Large intestine (tissue), 3 donors: ENCODE results near the gene PXMP2. TPM values are rescaled to one million over a fixed set of nuclear protein-coding genes. Genes with fewer than 3 reads are reported as not detected.

Experiments used
- DNase-seq, 2 donors: peaks; one replicate each; pipeline versions ENCODE4 v3.0.0 to v3.0.0-alpha.2; 2013
- H3K27ac ChIP-seq: one replicate; pipeline ENCODE4 v1.5.1; 2013; ENCODE audit warnings: low read length
- H3K27me3 ChIP-seq: 2 replicates; pipeline ENCODE4 v1.6.1; 2013; ENCODE audit warnings: low read length; ENCODE audit not compliant: control insufficient read depth, insufficient read depth
- H3K36me3 ChIP-seq: 2 replicates; pipeline ENCODE4 v1.6.1; 2013; ENCODE audit warnings: low read length; ENCODE audit not compliant: control insufficient read depth, insufficient read depth
- H3K4me1 ChIP-seq: one replicate; pipeline ENCODE4 v1.6.1; 2013; ENCODE audit warnings: low read length; ENCODE audit not compliant: control insufficient read depth, insufficient read depth
- H3K4me3 ChIP-seq: one replicate; pipeline ENCODE4 v1.5.1; 2013; ENCODE audit warnings: low read length
- H3K9me3 ChIP-seq: one replicate; pipeline ENCODE4 v1.6.1; 2013; ENCODE audit warnings: mild to moderate bottlenecking, low read depth, low read length, moderate library complexity; ENCODE audit not compliant: control insufficient read depth
- WGBS: methylation state at CpG from one replicate; pipeline ENCODE4 v1.1.5; 2013; ENCODE audit warnings: low lambda C conversion rate; ENCODE audit not compliant: insufficient coverage; 5-methylcytosine and 5-hydroxymethylcytosine counted together
- polyA plus RNA-seq: library from polyadenylated mRNA; unstranded; fragments of 120-200 nt; gene quantifications from one replicate; pipeline ENCODE4 v1.2.1, GENCODE V29; 2013

Gene PXMP2
- polyA plus RNA-seq, 1 donor: 45.5 TPM

DNA sequence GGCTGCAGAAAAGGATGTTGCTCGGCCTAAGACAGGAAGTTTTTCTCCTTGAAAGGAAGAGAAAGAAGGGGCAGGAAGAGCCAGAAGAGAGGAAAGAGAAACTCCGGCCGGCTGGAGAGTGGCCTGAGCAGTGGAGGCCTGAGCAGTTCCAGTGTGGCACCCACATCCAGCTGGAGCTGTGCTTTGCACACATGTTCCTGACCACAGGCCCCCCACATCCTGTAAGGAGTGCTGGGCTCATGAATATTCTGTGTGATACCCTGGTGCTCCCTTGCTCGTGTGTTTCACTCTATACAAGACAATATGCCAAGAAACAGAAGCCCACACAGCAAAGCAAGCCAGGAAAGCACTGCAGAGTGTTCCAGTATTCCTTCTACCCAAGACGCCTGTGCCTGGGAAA, 27.3 kb upstream of the PXMP2 start:
- peaks cover 80% of the 10 kb centered on the region for H3K36me3 ChIP-seq
- H3K4me1 ChIP-seq: no peaks in the 10 kb centered on the region
- H3K9me3 ChIP-seq: no peaks in the 10 kb centered on the region
- DNase-seq: no peak
- H3K4me3 ChIP-seq: no peak overlapping the region
- H3K27me3 ChIP-seq: no peaks in the 10 kb centered on the region
- 100% methylated on average over 1 of the region's 5 CpGs for WGBS
- no peak overlapping the region for H3K27ac ChIP-seq

DNA sequence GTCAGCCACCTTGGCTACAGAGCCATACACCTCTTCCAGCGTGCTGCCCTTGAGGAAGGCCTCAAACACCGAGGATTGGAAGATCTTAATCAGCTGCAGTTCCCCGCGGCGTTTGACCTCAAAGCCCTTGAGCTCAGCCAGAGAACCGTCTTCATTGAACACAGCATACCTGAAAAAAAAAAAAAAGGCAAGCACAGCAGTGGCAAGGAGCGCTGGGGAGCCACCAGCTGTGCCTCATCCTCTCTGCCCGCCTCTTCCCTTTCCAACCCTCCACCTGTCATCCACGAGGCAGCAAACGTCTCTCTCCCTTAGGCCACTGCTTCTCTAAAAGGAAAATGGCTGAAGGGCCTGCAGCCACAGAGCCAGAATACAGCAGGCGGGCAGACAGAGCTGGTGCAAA, 26.4 kb upstream of the PXMP2 start:
- Histone ChIP-seq H3K4me1 (no peaks in the 10 kb centered on the region), H3K4me3 (no peak overlapping the region), H3K36me3 (peaks cover 87% of the 10 kb centered on the region), H3K27me3 (no peaks in the 10 kb centered on the region), H3K9me3 (no peaks in the 10 kb centered on the region), H3K27ac (no peak overlapping the region)
- no peak for DNase-seq
- no CpG with 5 or more reads among the region's 11 CpGs for WGBS

DNA sequence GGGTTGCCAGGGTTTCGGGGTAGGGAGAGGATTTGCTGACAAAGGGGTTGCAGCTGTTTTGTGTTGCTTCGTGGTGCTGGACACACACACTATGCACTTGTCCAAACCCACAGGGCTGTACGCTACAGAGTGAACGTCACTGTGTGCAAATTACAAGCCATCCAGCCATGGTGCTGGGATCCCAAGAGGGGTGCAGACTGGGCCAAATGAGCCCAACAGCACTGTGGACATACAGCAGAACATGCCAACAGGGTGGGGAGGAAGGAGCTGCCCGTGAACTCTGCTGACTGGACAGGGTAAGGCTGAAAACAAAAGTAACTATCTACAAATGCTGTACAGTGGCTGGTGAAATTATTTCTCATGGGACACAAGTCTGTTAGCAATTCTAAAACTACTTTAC, 25.4 kb upstream of the PXMP2 start:
- Histone ChIP-seq H3K4me3 (no peak overlapping the region), H3K27me3 (no peaks in the 10 kb centered on the region), H3K27ac (no peak overlapping the region), H3K4me1 (no peaks in the 10 kb centered on the region), H3K9me3 (no peaks in the 10 kb centered on the region), H3K36me3 (peaks cover 91% of the 10 kb centered on the region)
- no peak for DNase-seq
- WGBS: no CpG with 5 or more reads among the region's 5 CpGs

DNA sequence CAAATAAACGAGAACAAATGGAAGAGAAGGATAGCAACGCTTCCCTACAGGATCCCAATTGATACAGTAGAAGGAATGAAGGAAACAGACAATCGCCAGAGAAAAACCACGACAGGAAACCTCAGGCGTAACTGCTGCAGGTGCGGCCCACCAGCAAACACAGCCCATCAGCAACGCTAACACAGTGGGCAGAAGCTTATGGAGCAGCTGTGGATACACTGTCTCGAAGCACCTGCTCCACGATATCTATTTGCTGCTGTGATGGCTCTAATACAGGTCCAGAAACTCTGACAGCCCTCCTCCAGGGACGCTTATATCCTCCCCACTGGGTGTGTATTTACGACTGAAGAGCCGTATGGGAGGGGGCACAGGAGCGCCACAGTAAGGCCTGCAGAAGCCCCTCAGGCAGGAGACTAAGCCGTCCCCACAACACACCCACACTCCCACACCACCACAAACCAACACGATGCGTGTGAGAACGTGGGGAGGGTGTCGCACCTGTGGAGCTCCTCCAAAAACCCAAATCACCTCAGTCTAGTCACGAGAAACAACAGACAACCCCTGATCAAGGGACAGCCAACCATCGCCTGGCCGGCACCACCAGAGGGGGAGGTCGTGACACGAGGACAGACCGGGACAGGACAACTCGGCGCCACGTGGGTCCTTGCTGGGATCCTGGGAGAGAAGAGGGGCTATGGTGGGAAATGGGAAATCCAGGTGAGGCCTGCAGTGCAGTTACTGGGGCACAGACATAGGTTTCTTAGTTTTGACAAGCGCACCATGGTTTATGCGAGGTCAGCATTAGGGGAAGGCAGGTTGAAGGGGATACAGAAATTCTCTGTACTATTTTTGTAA, 24.3 kb upstream of the PXMP2 start:
- H3K4me1 ChIP-seq: no peaks in the 10 kb centered on the region
- peaks cover 91% of the 10 kb centered on the region for H3K36me3 ChIP-seq
- WGBS: 100% methylated on average over 1 of the region's 29 CpGs
- H3K4me3 ChIP-seq: no peak overlapping the region
- H3K9me3 ChIP-seq: no peaks in the 10 kb centered on the region
- no peak overlapping the region for H3K27ac ChIP-seq
- no peaks in the 10 kb centered on the region for H3K27me3 ChIP-seq
- no peak for DNase-seq

DNA sequence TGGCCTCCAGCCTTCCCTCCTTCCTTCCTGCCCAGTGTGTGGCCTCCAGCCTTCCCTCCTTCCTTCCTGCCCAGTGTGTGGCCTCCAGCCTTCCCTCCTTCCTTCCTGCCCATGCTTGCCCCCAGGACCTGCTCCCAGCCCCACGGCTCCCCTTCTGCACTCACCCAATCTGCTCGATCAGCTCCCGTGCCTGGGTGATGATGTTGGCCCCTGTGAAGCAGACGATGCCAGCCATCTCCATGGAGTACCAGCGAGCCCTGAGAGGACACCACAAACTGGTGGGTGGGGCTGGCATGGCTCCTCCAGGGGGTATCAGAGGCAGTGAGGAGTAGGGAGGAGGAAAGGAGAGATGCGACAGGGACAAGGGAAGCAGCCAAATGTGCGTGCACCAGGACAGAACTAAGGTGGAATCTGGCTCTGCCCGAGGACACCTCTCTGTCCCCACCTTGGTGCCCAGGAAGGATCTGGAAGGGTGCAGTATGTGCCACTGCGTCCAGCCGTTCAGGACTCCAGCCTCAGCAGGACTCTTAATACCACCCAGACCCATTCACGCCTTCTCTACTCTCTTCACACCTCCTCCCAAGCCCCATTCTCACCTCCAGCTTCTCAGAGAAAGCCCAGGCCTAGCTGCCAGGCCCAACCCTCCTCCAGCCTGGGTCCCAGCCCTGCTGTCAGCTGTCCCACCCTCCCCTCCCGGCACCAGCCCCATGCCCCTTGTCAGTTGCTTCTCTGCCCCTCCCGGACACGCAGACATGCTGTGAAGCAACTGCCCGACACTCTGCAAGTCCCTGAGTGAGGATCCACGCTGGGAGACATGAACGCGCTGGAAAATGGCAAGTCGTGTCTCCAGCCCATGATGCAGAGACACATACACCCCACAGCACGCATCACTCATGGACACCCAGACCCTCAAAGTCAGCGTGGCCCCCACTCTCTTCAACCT, 22.9 kb upstream of the PXMP2 start:
- no peak overlapping the region for H3K27ac ChIP-seq
- no peak overlapping the region for H3K4me3 ChIP-seq
- H3K27me3 ChIP-seq: no peaks in the 10 kb centered on the region

DNA sequence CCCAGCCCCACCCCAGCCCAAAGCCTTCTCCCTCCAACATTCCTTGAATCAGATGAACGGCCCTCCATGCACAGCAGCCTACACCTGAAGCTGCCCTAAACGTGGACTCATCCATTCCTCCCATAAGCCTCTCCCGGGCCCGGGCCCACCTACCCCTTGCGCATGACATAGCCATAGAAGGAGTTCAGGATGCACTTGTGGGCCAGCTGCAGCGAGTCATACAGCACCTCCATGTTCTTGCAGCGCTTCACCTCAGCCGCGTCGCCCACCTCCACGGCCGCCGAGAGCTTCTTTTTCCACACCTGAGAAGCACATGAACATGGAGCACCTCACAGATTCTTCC, 22.3 kb upstream of the PXMP2 start:
- Histone ChIP-seq H3K27me3 (no peaks in the 10 kb centered on the region), H3K27ac (no peak overlapping the region), H3K36me3 (peaks cover 88% of the 10 kb centered on the region), H3K4me1 (no peaks in the 10 kb centered on the region), H3K9me3 (no peaks in the 10 kb centered on the region), H3K4me3 (no peak overlapping the region)
- no CpG with 5 or more reads among the region's 13 CpGs for WGBS
- DNase-seq: no peak

More for the DNA sequence above, 22.9 kb upstream of the PXMP2 start:
- no peak for DNase-seq
- WGBS: no CpG with 5 or more reads among the region's 21 CpGs
- Histone ChIP-seq H3K36me3 (peaks cover 86% of the 10 kb centered on the region), H3K9me3 (no peaks in the 10 kb centered on the region), H3K4me1 (no peaks in the 10 kb centered on the region)

DNA sequence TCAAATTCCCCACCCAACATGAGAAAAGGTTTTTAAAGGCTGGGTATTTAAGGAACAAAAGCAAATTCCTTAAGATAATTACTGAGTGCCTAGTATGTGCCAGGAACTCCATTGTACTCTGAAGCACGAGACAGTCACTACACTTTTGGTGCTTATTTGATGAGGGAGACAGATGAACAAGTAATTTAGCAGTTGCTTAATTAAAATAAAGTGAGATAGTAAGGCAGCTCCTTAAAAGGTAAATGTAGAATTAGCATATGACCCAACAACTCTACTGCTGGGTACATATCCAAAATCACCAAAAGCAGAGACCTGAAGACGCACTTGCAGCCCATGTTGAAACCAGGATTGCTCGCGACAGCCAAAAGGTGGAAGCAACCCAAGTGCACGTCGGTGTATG, 21.6 kb upstream of the PXMP2 start:
- peaks cover 84% of the 10 kb centered on the region for H3K36me3 ChIP-seq
- no peaks in the 10 kb centered on the region for H3K9me3 ChIP-seq
- no peaks in the 10 kb centered on the region for H3K4me1 ChIP-seq
- no peak overlapping the region for H3K4me3 ChIP-seq
- no peak overlapping the region for H3K27ac ChIP-seq
- WGBS: 100% methylated on average over 1 of the region's 6 CpGs
- DNase-seq: no peak
- no peaks in the 10 kb centered on the region for H3K27me3 ChIP-seq

DNA sequence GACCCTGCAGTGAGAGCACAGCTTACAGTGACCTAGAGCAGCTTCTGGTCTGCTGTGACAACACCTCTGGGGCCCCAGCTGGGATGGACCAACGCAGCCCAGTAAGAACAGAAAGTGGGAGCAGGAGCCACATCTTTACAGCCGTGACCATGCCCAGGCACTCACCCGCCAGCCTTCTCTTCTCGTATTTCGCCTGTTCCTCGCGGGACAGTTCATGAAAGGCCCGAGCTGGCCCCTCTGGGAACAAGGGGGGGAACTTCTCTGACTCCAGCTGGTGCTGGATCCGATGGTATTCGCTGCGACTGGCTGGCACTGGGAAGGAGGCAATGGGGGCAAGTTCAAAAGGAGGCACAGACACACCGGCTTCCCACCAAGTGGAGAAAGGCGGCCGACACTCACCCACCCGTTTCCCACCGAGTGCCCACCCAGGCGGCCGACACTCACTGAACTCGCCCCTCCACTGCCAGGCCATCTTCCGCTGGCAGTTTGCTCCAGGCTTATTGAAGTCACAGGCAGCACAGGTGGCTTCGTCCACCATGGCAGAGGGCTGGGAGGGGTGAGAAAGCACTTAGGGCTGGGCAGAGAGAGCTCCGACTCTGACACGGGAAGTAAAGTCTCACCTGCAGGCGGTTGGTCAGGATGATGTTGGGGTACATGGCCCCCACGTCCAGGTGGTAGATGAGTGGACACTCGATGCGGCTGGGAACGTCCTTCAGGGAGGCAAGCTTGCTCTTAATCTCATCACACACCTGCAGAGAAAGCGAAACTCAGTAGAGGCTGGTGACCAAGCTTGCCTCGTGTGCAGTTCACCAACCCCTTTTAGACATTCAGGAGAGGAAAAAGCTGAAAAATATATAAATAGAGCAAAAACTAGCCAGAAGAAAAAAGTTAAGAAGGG, 18.9 kb upstream of the PXMP2 start:
- no peak overlapping the region for H3K27ac ChIP-seq
- H3K36me3 ChIP-seq: peaks cover 83% of the 10 kb centered on the region
- H3K27me3 ChIP-seq: no peaks in the 10 kb centered on the region
- H3K4me3 ChIP-seq: no peak overlapping the region
- no peaks in the 10 kb centered on the region for H3K9me3 ChIP-seq
- no peaks in the 10 kb centered on the region for H3K4me1 ChIP-seq
- DNase-seq: no peak
- WGBS: no CpG with 5 or more reads among the region's 30 CpGs

DNA sequence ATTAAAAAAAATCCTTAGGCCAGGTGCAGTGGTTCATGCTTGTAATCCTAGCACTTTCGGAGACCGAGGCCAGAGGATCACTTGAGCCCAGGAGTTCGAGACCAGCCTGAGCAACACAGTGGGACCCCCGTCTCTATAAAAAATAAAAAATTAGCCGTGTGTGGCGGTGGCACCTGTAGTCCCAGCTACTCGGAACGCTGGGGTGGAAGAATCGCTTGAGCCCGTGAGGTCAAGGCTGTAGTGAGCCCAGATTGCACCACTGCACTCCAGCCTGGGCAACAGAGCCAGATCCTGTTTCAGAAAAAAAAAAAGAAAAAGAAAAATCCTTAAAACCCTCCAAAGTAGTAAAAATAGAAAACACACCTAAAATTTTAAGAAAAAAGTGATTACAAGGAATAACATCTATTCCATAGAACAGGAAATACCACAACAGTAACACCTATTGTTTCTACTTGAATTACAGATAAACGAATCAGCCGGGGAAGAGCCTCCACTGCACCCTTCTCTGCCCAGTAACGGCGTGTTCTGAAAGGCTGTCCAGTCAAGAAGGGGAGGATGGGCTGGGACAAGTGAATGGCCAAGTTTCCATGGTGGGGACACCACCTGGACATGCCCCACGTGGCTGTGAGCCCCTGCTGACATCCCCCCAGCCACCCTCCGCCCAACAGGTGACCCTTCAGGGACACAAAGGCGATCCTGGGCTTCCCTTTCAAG, 18.1 kb upstream of the PXMP2 start:
- peaks cover 83% of the 10 kb centered on the region for H3K36me3 ChIP-seq
- no peaks in the 10 kb centered on the region for H3K4me1 ChIP-seq
- no peak overlapping the region for H3K27ac ChIP-seq
- H3K27me3 ChIP-seq: no peaks in the 10 kb centered on the region
- WGBS: 100% methylated on average over 6 of the region's 17 CpGs
- no peaks in the 10 kb centered on the region for H3K9me3 ChIP-seq
- no peak for DNase-seq
- no peak overlapping the region for H3K4me3 ChIP-seq
